ENCODE measurements around the gene NAPG.
A peak's percentile ranks its signal among the peaks of the same experiment; 100 is the strongest.
"Not testable (repeated sequence)": the region's sequence is repeated elsewhere in the genome, so short reads cannot be mapped to it uniquely, and the experiment has no call there.

Gene NAPG

GRCh38 chr18:10525697-10526560 lies at the start of gene NAPG:
NAPG (plus strand) TSS chr18:10526027; CDS start chr18:10526103, 76 bp downstream.
- DNase-seq = peak; percentile 93 to 96 (median 95)

DNA sequence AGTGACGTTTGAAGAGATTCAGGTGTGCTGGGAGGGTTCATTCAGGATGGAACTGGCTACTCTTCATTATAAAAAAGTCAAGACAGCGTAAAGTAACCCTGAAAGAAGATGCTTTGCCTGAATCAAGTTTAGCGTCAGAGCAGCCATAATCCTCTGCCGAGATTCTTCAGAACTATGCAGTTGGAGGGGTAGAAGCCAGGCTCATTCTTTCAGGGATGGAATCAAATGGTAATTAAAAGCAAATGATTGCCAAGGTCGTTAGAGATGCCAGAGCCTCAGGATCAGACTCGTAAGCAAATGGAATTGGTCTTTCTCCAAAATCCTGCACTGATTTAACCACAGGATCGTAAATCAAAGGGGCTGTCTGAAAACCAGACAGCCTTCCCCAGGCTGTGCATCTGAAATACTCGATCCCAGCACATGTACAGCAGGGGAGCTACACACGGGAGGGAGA lies 49.5 kb upstream of the NAPG start:
- peak; percentile 9 to 67 (median 22) for DNase-seq

GRCh38 chr18:10477121-10477862 lies 48.5 kb upstream of the NAPG start:
- DNase-seq = peak in 1 of 3 experiments; percentile 52

GRCh38 chr18:10477863-10478260 lies 48.0 kb upstream of the NAPG start:
- no peak for DNase-seq

DNA sequence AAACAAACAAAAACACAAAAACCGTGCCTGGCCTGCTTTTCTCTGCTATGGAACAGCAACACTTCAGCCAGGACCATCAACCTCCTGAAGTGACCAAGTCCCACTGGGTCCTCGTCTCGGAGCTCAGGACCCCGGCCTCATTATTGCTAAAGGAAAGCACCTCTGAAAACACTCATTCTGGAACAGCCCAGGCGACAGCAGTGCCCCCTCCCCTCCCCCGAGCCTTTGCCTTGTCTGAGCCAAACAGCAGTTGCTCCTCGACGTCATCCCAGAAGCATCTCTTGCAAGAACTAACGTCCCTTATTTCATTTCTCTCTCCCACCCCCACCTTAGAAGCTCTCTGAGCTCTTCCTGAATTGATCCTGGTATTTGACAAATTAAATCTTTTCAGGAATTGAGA lies 44.0 kb upstream of the NAPG start:
- DNase-seq = no peak

GRCh38 chr18:10482363-10482984 lies 43.4 kb upstream of the NAPG start:
- no peak for DNase-seq

DNA sequence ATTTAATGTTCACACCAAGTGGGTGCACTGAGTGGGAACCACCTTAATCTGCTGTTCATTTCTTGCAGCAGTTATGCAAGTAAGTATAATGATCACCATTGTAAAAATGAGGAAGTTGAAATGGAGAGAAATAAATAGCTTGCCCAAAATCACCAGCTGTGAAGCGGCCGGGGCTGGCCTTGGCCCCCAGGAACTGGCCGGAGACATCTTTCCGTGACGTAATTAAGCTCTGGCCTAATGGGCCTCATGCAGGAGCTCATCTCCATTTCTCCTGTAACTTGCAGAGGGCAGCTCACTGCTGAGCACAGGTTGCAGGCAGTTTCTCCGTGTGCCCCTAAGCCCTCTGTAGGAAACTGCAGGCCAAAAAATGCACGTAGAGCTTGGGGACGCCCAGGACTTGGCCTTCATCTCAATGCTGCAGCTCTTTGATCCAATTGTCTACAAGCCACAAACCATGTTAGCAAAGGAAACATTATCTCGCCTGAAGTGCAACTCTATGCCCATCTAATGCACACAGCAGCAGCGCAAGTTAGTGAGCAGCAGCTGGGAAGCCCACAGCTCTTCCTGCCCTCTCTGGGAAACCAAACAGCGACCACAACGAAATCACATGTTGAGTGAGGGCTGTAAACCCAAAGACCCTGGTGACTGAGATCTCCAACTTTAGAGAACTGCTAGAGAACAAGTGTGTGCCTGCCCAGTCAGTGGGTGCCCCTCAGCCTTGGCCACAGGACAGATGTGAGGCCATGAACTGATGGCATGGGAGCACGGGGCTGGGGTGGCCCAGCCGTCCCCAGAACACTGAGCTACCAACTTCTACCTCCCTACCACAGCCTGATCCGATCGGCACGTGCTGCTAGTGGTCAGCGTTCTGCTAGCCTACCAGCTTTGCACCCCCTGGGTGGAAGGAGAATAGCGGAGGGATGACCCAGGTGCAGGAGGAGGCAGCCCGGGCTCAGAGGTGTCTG lies 42.6 kb upstream of the NAPG start:
- no peak for DNase-seq

- no peak for DNase-seq
These were observed 40.4 kb upstream of the NAPG start for GRCh38 chr18:10485475-10485874.

DNA sequence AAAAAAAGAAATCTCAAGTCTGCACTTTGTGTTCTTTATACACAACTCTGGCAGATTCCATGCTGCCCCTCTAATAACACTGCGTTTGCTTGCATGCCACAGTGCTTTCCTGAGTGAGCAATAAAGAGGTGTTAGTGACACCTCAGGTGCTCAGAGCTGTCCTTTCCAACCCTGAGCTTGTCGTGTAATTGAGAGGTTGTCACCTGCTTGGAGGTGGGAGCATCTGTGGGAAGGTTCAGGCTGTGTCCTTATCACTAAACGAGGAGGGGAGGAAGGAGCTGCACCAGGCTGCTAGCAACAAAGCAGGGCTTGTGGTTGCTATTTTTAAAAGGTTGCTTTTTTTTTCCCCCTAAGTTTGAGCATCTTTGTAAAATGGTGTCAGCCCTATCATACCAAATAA lies 39.5 kb upstream of the NAPG start:
- peak in 1 of 3 experiments; percentile 10 for DNase-seq

DNA sequence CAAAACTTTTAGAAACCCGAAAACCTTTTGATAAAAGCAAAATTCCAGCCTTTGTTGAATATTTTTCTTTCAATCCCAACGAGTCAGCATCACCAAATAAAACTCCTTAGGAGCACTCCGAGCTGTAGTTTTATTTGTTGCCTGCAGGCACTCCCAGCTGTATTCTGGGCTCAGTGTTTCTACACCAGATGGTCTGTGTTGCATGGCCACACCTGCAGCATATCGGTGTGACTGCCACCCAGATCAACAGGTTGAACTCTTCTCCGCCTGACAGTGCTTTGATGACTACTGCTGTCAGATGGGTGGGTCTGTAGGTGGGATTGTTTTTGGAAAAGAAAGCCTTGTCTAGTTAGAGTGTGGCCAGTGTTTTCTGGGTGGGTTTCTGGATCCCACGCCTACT lies 38.7 kb upstream of the NAPG start:
- peak in 1 of 3 experiments; percentile 10 for DNase-seq

- DNase-seq = no peak
These were observed 37.8 kb upstream of the NAPG start for GRCh38 chr18:10488017-10488416.

- no peak for DNase-seq
These were observed 35.2 kb upstream of the NAPG start for GRCh38 chr18:10490401-10491165.

DNA sequence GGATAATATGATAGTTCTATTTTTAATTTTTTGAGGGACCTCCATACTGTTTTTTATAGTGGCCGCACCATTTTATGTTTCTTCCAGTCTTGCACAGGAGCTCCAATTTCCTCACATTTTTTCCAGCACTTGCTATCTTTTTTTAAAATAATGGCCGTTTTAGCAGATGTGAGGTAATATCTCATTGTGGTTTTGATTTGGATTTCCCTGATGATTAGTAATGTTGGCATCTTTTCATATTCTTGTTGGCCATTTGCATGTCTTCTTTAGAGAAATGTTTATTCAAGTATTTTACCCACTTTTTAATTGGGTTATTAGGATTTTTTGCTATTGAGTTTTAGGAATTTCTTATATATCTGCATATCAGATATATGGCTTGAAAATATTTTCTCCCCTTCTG lies 29.9 kb upstream of the NAPG start:
- DNase-seq = no peak

GRCh38 chr18:10497206-10497749 lies 28.5 kb upstream of the NAPG start:
- DNase-seq = no peak

- no peak for DNase-seq
These were observed 26.6 kb upstream of the NAPG start for GRCh38 chr18:10499230-10499629.

DNA sequence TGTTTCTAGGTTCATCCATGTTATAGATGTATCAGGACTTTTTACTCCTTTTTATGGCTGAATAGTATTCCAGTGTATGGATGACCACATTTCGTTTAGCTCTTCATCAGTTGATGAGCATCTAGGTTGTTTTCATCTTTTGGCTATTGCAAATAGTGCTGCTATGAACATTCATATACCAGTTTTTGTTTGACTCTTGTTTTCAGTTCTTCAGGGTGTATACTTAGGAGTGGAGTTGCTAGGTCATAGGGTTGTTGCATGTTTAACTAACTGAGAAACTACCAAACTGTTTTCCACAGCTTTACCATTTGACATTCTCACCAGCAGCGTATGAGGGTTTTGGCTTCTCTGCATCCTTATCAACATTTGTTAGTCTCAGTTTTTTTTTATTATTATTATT lies 25.8 kb upstream of the NAPG start:
- DNase-seq = no peak

GRCh38 chr18:10504723-10505122 lies 21.1 kb upstream of the NAPG start:
- no peak for DNase-seq

DNA sequence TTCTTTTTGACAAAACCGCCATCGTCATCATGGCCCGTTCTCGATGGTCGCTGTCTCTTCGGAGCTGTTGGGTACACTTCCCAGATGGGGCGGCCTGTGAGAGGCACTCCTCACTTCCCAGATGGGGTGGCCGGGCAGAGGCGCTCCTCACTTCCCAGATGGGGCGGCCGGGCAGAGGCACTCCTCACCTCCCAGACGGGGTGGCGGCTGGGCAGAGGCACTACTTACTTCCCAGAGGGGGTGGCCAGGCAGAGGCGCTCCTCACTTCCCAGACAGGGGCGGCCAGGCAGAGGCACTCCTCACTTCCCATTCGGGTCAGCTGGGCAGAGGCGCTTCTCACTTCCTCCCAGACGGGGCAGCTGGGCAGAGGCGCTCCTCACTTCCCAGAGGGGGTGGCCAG lies 19.9 kb upstream of the NAPG start:
- DNase-seq = not testable (repeated sequence)

DNA sequence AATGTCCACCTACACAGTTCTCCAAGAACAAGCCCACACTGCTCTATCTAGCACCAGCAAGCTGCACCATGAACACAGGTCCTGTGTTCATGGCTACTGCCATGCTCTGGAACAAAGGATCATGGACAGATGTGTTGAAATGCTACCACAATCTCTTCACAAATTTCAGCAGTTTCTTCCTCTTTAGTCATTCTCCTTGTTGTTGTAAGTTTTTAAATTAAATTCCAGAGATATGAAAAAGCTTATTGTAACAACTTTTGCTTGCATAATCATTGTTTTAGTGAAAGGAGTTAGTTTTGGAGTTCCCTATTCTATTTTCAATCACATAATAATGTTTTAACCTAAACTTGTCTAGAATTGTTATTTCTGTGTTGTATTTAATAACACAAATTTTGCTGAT lies 17.2 kb upstream of the NAPG start:
- DNase-seq = no peak

DNA sequence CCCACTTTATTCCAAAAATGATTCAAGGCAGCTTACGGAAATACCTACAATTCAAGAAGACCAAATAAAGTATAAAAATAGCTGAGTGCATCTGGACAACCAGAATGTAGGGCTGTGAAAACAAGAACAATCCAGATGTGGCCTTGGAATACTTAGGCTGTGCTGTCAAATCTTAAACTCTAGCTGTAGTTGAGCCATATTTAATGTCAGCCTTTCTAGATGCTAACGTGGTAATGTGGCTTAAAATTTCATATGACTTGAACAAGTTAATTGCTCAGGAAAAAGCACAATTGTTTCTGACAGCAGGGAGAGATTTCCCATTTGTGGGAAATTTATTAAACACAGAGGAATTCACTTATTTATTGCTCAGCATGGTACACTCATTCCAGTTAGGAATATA lies 14.6 kb upstream of the NAPG start:
- no peak for DNase-seq

DNA sequence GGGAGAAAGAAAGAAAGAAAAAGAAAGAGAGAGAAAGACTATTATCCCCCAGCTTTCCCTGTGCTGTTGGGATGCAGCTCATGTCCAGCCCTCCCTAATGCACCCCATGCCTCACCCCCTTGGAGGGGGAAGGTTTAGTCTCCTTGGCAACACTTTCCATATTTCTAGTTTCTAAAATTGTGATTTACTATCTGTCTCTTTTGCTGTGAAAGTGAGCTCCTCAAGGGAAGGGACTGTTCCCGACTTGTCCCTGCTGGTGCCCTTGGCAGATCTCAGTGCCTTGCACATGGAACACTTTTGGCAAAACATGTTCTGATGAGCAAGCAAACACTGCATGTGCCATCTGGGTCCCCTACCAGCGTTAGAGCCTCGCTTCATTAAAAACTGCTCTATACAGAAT lies 11.7 kb upstream of the NAPG start:
- no peak for DNase-seq

Data from NCI-H1417 (cell line).